Endothelial cell (in vitro differentiated cells): ENCODE data around the gene EEA1. TPM values are rescaled to one million over a fixed set of nuclear protein-coding genes. Genes with fewer than 3 reads are reported as not detected.

ENCODE experiments used
- DNase-seq: peaks from one replicate; pipeline ENCODE4 v3.0.0; 2021; ENCODE audit warnings: low spot score
- H3K27ac Mint-ChIP-seq: one replicate; pipeline ENCODE4 v1.8.0; 2021; ENCODE audit warnings: mixed read lengths, inconsistent platforms; ENCODE audit not compliant: unreplicated experiment
- H3K27me3 Mint-ChIP-seq: one replicate; pipeline ENCODE4 v1.8.0; 2021; ENCODE audit warnings: mild to moderate bottlenecking, moderate library complexity, mixed read lengths, inconsistent platforms; ENCODE audit not compliant: unreplicated experiment
- H3K36me3 Mint-ChIP-seq: one replicate; pipeline ENCODE4 v1.8.0; 2021; ENCODE audit warnings: mild to moderate bottlenecking, low read depth, mixed read lengths, inconsistent platforms; ENCODE audit not compliant: unreplicated experiment
- H3K4me1 Mint-ChIP-seq: one replicate; pipeline ENCODE4 v1.8.0; 2021; ENCODE audit warnings: mild to moderate bottlenecking, mixed read lengths, inconsistent platforms; ENCODE audit not compliant: unreplicated experiment
- H3K4me3 Mint-ChIP-seq: one replicate; pipeline ENCODE4 v1.8.0; 2021; ENCODE audit warnings: mild to moderate bottlenecking, mixed read lengths, inconsistent platforms; ENCODE audit not compliant: unreplicated experiment
- H3K9me3 Mint-ChIP-seq: one replicate; pipeline ENCODE4 v1.8.0; 2021; ENCODE audit warnings: mixed read lengths, inconsistent platforms; ENCODE audit not compliant: unreplicated experiment
- total RNA-seq: library from RNA; stranded (reverse); fragmentation: NEBNext Ultra II Directional; extraction: Animal tissue kit (Norgen Biotek cat#: 25700); gene quantifications from one replicate; pipeline ENCODE4 v1.2.1, GENCODE V29; 2021; ENCODE audit not compliant: unreplicated experiment
- TF ChIP-seq, protein P1 (sequence below): fragments of 200-600 bp; sonication (generic); IDR thresholded peaks from one replicate; pipeline ENCODE4 v1.5.0; 2021; ENCODE audit warnings: antibody characterized with exemption; ENCODE audit not compliant: unreplicated experiment

EEA1 gene
- total RNA-seq, 1 donor from 2014 or later = 14.1 TPM

GRCh38 chr12:92729773-92730305, 199.3 kb downstream of the EEA1 start:
- Mint-ChIP-seq H3K4me3 (no peak overlapping the region), H3K27me3 (no peaks in the 10 kb centered on the region), H3K4me1 (no peaks in the 10 kb centered on the region), H3K36me3 (no peaks in the 10 kb centered on the region), H3K9me3 (no peaks in the 10 kb centered on the region), H3K27ac (no peak overlapping the region)
- DNase-seq = no peak
- TF ChIP-seq, protein P1, sequence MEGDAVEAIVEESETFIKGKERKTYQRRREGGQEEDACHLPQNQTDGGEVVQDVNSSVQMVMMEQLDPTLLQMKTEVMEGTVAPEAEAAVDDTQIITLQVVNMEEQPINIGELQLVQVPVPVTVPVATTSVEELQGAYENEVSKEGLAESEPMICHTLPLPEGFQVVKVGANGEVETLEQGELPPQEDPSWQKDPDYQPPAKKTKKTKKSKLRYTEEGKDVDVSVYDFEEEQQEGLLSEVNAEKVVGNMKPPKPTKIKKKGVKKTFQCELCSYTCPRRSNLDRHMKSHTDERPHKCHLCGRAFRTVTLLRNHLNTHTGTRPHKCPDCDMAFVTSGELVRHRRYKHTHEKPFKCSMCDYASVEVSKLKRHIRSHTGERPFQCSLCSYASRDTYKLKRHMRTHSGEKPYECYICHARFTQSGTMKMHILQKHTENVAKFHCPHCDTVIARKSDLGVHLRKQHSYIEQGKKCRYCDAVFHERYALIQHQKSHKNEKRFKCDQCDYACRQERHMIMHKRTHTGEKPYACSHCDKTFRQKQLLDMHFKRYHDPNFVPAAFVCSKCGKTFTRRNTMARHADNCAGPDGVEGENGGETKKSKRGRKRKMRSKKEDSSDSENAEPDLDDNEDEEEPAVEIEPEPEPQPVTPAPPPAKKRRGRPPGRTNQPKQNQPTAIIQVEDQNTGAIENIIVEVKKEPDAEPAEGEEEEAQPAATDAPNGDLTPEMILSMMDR = no peak

GRCh38 chr12:92726850-92727249, 202.2 kb downstream of the EEA1 start:
- Mint-ChIP-seq H3K27me3 (no peaks in the 10 kb centered on the region), H3K4me3 (no peak overlapping the region), H3K36me3 (no peaks in the 10 kb centered on the region), H3K9me3 (no peaks in the 10 kb centered on the region), H3K27ac (no peak overlapping the region), H3K4me1 (no peaks in the 10 kb centered on the region)
- TF ChIP-seq, protein P1 = no peak
- DNase-seq = no peak

DNA sequence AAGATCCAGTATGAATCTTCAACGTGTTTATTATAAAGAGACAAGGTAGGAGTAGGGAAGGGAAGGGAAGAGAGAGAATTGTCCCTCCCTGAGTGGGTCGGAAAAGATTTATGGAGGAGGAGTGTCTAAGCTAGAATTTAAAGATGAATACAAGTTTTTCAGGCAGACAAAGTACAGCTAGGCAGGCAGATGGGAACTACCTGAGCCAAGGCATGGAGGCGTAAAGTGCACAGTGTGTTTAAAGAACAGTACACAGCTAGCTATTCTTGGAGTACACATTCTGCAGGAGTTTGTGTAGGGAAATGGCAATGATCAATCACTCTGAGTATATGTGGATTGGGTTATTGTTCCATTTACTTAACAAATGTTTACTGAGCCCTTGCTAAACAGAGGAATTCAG, 206.2 kb downstream of the EEA1 start:
- H3K4me1 Mint-ChIP-seq = no peaks in the 10 kb centered on the region
- H3K9me3 Mint-ChIP-seq = no peaks in the 10 kb centered on the region
- H3K36me3 Mint-ChIP-seq = no peaks in the 10 kb centered on the region
- no peak overlapping the region for H3K4me3 Mint-ChIP-seq
- H3K27me3 Mint-ChIP-seq = peaks cover 2% of the 10 kb centered on the region
- TF ChIP-seq, protein P1 = no peak
- no peak for DNase-seq
- no peak overlapping the region for H3K27ac Mint-ChIP-seq

GRCh38 chr12:92721656-92722055, 207.4 kb downstream of the EEA1 start:
- Mint-ChIP-seq H3K9me3 (no peaks in the 10 kb centered on the region), H3K27me3 (peaks cover 2% of the 10 kb centered on the region), H3K27ac (no peak overlapping the region), H3K4me3 (no peak overlapping the region), H3K36me3 (no peaks in the 10 kb centered on the region), H3K4me1 (no peaks in the 10 kb centered on the region)
- TF ChIP-seq, protein P1 = no peak
- DNase-seq = no peak

- TF ChIP-seq, protein P1 = no peak
- H3K27me3 Mint-ChIP-seq = peaks cover 6% of the 10 kb centered on the region
- no peaks in the 10 kb centered on the region for H3K9me3 Mint-ChIP-seq
- no peak for DNase-seq
- H3K4me1 Mint-ChIP-seq = no peaks in the 10 kb centered on the region
- H3K36me3 Mint-ChIP-seq = no peaks in the 10 kb centered on the region
- no peak overlapping the region for H3K27ac Mint-ChIP-seq
- no peak overlapping the region for H3K4me3 Mint-ChIP-seq
Measured at GRCh38 chr12:92721130-92721529, 208.0 kb downstream of the EEA1 start.

Other genes with a start within 250 kb of the EEA1 start
- gene PLEKHG7, start 226.3 kb downstream of the EEA1 start, total RNA-seq = not detected